HAP-1 (cell line): Measurements from ENCODE around the gene PDE4B.
"Not testable (repeated sequence)": the region's sequence is repeated elsewhere in the genome, so short reads cannot be mapped to it uniquely, and the experiment has no call there.

Source experiments
- DNase-seq, 2 experiments: peaks; one replicate each; pipeline ENCODE4 v3.0.0-alpha.2; 2016 to 2020; ENCODE audit warnings: low spot score in 2 of 2
- H3K27me3 ChIP-seq: fragments of 250-450 bp; sonication (Bioruptor Pico); 2 replicates; pipeline ENCODE4 v1.5.1; 2020; ENCODE audit warnings: low read depth, mild to moderate bottlenecking, moderate library complexity
- H3K36me3 ChIP-seq: fragments of 250-450 bp; sonication (Bioruptor Pico); replicated peaks from 2 replicates; pipeline ENCODE4 v1.5.1; 2020; ENCODE audit warnings: mild to moderate bottlenecking
- H3K4me1 ChIP-seq: fragments of 250-450 bp; sonication (Bioruptor Pico); 2 replicates; pipeline ENCODE4 v1.5.1; 2020; ENCODE audit warnings: mild to moderate bottlenecking
- H3K4me3 ChIP-seq: fragments of 250-450 bp; sonication (Bioruptor Pico); 2 replicates; pipeline ENCODE4 v1.5.1; 2020; ENCODE audit warnings: mild to moderate bottlenecking, moderate library complexity
- H3K9me3 ChIP-seq: fragments of 250-450 bp; sonication (Bioruptor Pico); 2 replicates; pipeline ENCODE4 v1.5.1; 2020; ENCODE audit warnings: mild to moderate bottlenecking, moderate library complexity
- in situ Hi-C: fragments of 300-500 bp; cut with MboI; formaldehyde crosslinking; loops from 3 replicates; pipeline ENCODE4 v1.14.3; 2020; ENCODE audit warnings: low sequenced_read_pairs, inconsistent platforms, mixed read lengths

PDE4B gene

DNA sequence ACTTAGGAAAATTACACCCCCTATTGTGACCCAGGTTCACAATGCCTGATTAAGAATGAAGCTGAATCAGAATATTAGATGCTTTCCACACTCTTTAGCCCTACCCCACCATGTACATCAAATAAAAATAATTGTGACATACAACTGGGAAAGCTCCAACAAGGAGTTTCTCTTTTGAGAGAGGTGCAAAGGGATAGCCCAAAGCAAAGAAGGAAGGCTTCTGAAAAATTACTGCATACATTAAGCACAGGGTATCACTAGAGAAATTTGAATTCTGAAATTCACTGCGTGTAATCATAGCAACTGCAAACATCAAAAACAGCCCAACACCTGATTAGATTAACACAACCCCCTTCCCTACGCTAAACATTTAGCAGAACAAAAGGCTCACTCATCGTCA lies 34.1 kb downstream of the PDE4B start:
- H3K36me3 ChIP-seq, result no peaks in the 10 kb centered on the region
- no peaks in the 10 kb centered on the region for H3K4me1 ChIP-seq
- H3K9me3 ChIP-seq, result no peaks in the 10 kb centered on the region
- H3K4me3 ChIP-seq, result no peak overlapping the region
- in situ Hi-C loops, result no loop called here
- no peaks in the 10 kb centered on the region for H3K27me3 ChIP-seq
- no peak for DNase-seq

DNA sequence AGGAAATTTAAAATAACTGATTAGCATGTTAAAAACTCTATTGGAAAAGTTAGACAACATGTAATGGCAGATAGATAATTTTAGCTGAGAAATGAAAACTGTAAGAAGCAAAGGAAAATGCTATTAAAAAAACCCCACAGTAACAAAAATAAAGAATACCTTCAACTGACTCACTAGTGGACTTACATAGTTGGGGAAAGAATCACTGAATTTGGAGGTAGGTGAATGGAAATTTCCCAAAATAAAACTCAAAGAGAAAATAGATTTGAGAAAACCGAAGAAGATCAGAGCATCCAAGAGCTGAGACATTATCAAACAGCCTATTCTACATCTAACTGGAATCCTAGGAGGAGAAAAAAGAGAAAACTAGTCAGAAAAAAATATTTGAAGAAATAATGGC lies 34.7 kb downstream of the PDE4B start:
- Histone ChIP-seq H3K36me3 (no peaks in the 10 kb centered on the region), H3K9me3 (no peaks in the 10 kb centered on the region), H3K4me3 (no peak overlapping the region), H3K4me1 (no peaks in the 10 kb centered on the region), H3K27me3 (no peaks in the 10 kb centered on the region)
- in situ Hi-C loops, result no loop called here
- DNase-seq, result no peak

DNA sequence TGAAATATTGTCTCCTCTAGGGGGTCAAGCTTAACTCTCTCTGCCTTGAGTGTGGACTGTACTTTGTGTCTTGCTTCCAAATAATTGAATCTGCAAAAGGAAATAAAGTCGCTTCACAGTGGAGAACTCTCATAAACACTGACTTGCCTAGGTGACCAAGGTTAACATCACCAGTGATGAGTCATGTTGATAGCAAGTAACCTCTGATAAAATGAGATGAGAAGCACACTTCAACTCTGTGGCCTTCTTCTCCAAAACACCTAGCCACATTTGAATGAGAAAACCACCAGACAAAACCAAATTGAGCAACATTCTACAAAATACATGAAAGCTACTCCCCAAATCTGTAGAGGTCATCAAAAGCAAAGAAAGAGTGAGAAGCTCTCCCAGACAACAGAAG lies 37.6 kb downstream of the PDE4B start:
- in situ Hi-C loops, result no loop called here
- Histone ChIP-seq H3K36me3 (no peaks in the 10 kb centered on the region), H3K9me3 (no peaks in the 10 kb centered on the region), H3K4me1 (no peaks in the 10 kb centered on the region), H3K4me3 (no peak overlapping the region), H3K27me3 (no peaks in the 10 kb centered on the region)
- no peak for DNase-seq

DNA sequence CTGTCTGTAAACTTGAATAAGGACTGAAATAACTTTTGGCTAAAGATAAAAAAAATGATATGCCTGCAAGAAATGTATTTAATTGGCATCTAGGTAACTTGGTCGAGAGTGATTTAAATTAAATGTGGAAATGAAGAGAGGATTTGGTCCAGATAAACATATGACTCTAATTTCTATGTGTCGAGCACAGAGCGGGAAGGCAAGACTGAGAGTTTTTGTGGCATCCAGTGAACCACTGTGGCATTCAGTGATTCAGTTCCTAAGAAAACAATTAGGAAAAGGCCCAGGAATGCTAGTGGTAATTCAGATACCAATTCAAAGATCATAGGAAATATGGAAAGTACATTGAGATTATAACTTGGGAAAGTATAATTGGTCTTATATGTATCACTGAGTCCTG lies 39.6 kb downstream of the PDE4B start:
- no peaks in the 10 kb centered on the region for H3K36me3 ChIP-seq
- DNase-seq, result no peak
- H3K4me3 ChIP-seq, result no peak overlapping the region
- in situ Hi-C loops, result no loop called here
- H3K4me1 ChIP-seq, result no peaks in the 10 kb centered on the region
- H3K9me3 ChIP-seq, result no peaks in the 10 kb centered on the region
- H3K27me3 ChIP-seq, result no peaks in the 10 kb centered on the region

DNA sequence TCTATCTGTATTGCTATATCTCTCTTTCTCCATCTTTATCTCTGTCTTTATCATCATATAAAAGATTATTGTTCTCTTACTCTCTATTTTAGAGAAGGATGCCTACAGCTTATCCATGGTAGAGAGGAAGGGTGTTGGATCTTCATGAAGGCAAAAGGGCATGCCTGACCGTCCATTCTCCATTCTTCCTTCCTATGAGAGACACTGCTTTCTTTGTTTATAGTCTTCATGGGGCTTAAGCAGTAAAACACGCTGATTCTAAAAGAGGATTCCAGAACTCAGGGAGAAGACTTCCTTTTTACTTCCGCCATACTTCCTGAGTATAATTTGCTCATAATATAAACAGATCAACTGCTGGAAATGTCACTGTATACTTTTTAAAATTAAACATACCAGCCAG lies 44.0 kb downstream of the PDE4B start:
- H3K9me3 ChIP-seq, result no peaks in the 10 kb centered on the region
- in situ Hi-C loops, result no loop called here
- H3K36me3 ChIP-seq, result no peaks in the 10 kb centered on the region
- no peaks in the 10 kb centered on the region for H3K4me1 ChIP-seq
- DNase-seq, result no peak
- no peak overlapping the region for H3K4me3 ChIP-seq
- no peaks in the 10 kb centered on the region for H3K27me3 ChIP-seq

DNA sequence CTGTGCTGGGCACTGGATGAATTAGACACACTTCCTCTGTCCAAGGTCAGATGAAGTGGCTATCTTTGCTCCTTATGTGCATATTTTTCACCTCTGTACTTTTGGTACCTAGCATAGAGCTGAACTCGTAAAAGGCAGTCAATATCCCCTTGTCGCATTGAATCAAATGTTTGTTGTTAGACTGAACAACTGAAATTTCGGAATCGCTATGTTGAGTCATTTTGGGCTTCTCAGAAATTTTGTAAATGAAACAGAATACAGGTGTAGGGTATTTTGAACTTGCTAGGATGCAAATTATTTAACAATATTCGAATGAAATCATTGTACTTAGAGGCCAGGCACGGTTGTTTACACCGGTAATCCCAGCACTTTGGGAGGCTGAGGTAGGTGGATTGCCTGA lies 48.0 kb downstream of the PDE4B start:
- H3K36me3 ChIP-seq, result no peaks in the 10 kb centered on the region
- DNase-seq, result no peak
- in situ Hi-C loops, result no loop called here
- H3K4me1 ChIP-seq, result no peaks in the 10 kb centered on the region
- no peak overlapping the region for H3K4me3 ChIP-seq
- no peaks in the 10 kb centered on the region for H3K27me3 ChIP-seq
- H3K9me3 ChIP-seq, result no peaks in the 10 kb centered on the region

DNA sequence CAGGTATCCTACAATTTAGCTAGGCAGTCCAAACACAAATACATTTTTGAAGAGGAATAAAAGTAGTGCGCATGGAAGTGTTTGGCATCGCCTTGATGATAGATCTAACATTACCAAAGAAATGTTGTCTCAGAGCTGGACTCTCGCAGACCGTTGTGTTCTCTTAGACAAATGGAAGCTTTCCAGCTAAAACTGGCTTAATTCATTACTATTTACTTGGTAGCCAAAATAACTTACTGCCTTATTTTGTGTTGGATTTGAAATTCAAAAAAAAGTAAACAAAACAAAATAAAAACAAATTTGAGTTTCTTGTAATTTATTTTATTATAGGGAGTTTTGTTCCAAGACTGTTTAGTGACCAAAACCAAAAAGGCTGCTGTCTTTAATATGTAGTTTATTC lies 51.6 kb downstream of the PDE4B start:
- H3K36me3 ChIP-seq, result no peaks in the 10 kb centered on the region
- in situ Hi-C loops, result no loop called here
- H3K27me3 ChIP-seq, result no peaks in the 10 kb centered on the region
- no peaks in the 10 kb centered on the region for H3K9me3 ChIP-seq
- H3K4me1 ChIP-seq, result no peaks in the 10 kb centered on the region
- no peak for DNase-seq
- H3K4me3 ChIP-seq, result no peak overlapping the region

DNA sequence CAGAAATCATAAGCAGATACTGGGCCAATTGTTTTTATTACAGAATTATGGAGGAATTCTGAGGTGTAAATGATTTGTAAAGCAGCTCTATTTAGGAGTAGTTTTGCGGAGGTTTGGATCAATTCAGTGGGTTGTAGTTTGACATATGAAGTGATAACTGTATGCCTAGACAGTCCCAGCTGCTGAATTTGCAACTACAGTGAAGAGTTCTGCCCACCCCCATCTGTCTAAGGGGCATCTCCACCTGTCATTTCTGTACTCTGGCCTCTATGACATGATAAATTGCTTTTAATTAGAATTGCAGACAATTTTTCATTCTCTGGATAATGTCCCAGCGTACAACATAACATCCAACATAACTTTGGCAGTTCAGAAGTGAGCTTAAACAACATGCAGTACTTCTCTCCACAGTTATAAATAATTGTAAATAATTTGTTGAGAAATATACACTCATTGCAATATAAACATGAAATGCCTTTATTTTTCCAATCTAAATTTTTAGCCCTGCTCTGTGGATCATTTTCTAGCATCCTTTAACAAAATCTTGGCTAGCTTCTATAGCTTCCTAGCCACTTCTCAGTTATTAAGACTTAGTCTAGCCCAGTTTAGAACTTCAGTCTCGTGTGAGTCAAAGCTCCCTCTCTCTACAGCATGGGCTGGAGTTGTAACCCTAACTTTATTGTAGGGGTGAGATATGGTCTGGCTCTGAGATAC lies 52.3 kb downstream of the PDE4B start:
- no peaks in the 10 kb centered on the region for H3K9me3 ChIP-seq
- H3K36me3 ChIP-seq, result no peaks in the 10 kb centered on the region
- H3K27me3 ChIP-seq, result no peaks in the 10 kb centered on the region
- in situ Hi-C loops, result no loop called here
- H3K4me1 ChIP-seq, result no peaks in the 10 kb centered on the region
- H3K4me3 ChIP-seq, result no peak overlapping the region
- DNase-seq, result no peak

DNA sequence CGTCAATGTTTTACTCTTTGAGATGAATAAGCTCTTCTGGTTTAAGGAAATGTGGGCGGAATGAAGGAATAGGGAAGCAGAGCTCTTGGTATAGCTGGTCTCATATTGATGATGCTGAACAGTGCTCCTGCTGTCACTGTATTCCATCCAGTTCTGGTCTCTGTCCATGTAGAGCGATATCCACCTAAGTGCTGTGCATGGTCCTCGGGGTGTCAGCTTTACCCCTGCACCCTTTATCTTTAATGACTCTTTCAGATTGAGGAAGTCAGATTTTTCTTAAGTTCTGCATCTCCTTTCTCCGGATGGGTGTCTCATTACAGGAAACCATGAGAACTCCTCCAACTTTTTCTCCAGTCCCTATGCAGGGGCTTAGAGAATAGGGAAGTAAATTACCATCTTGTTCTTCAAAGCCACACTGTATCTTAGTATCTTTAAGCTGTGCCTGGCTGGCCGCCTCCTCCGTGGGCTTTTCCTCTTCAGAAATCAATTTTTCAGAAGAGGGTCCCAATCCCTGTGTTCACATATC lies 52.9 kb downstream of the PDE4B start:
- Histone ChIP-seq H3K4me3 (no peak overlapping the region), H3K4me1 (no peaks in the 10 kb centered on the region), H3K9me3 (no peaks in the 10 kb centered on the region), H3K27me3 (no peaks in the 10 kb centered on the region), H3K36me3 (no peaks in the 10 kb centered on the region)
- in situ Hi-C loops, result no loop called here
- DNase-seq, result no peak

DNA sequence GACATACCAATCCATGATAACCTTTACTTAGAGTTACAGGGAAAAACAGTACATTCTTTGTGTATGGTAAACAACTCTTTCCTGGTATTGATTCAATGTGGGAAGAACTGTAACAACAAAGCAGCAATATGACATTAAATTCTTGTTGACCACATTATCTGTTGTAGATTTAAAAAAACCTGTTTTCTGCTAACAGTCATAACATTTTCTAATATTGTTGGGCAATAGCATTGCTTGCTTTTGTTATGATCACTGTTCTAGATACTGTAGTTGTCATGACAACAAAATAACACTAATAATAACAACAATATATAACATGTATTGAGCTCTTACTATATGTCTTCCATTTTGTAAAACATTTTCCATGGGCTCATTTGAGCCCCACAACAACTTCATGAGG lies 54.2 kb downstream of the PDE4B start:
- in situ Hi-C loops, result no loop called here
- Histone ChIP-seq H3K4me1 (no peaks in the 10 kb centered on the region), H3K4me3 (no peak overlapping the region), H3K36me3 (no peaks in the 10 kb centered on the region), H3K27me3 (no peaks in the 10 kb centered on the region), H3K9me3 (no peaks in the 10 kb centered on the region)
- DNase-seq, result no peak

DNA sequence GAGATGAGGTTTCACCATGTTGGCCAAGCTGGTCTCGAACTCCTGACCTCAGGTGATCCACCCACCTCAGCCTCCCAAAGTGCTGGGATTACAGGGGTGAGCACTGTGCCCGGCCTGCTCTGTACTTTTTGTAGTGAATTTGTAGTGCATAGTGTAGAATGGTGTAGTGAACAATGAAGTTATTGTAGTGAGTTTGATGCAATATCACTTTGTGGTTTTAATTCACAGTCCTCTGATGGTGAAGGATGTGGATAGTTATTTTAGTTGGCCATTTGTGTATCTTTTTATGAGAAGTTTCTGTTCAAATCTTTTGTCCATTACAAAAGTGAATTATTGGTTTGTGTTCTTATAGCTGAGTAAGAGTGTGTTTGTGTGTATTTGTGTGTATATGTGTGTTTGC lies 57.6 kb downstream of the PDE4B start:
- DNase-seq, result no peak
- Histone ChIP-seq H3K9me3 (no peaks in the 10 kb centered on the region), H3K4me1 (no peaks in the 10 kb centered on the region), H3K4me3 (no peak overlapping the region), H3K36me3 (no peaks in the 10 kb centered on the region), H3K27me3 (no peaks in the 10 kb centered on the region)
- in situ Hi-C loops, result no loop called here

DNA sequence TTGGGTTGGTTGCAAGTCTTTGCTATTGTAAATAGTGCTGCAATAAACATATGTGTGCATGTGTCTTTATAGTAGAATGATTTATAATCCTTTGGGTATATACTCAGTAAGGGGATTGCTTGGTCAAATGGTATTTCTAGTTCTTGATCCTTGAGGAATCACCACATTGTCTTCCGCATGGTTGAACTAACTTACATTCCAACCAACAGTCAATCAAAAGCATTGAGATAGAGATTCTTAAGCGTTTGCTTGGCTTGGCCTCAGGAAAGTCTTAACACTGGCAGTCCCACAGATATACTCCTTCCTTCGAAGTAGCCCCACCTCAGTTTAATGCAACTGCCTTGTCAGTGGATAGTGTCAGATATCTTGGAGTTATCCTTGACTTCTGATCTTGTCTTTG lies 63.9 kb downstream of the PDE4B start:
- H3K36me3 ChIP-seq, H3K9me3 ChIP-seq, in situ Hi-C loops, H3K4me1 ChIP-seq, DNase-seq, H3K27me3 ChIP-seq, H3K4me3 ChIP-seq: not testable (repeated sequence)

DNA sequence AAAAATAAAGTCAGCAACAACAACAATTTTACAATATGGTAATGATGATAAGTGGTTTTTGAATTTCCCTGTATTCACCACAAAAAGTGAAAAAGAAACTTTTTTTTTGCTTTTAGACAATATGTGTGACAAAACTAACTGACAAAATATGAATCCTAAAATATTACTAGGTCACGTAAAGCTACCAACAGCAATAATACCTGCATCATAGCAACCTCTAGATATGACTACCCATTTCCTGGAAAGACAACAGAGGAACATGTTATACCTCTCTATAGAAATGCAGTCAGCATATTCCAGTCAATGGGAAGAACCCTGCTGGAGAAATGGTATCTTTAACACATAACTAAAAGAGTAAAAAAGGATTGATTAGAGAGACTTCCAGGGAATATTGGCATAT lies 73.7 kb downstream of the PDE4B start:
- H3K27me3 ChIP-seq, result no peaks in the 10 kb centered on the region
- DNase-seq, result no peak
- no peaks in the 10 kb centered on the region for H3K4me1 ChIP-seq
- no peak overlapping the region for H3K4me3 ChIP-seq
- in situ Hi-C loops, result no loop called here
- H3K36me3 ChIP-seq, result no peaks in the 10 kb centered on the region
- no peaks in the 10 kb centered on the region for H3K9me3 ChIP-seq

DNA sequence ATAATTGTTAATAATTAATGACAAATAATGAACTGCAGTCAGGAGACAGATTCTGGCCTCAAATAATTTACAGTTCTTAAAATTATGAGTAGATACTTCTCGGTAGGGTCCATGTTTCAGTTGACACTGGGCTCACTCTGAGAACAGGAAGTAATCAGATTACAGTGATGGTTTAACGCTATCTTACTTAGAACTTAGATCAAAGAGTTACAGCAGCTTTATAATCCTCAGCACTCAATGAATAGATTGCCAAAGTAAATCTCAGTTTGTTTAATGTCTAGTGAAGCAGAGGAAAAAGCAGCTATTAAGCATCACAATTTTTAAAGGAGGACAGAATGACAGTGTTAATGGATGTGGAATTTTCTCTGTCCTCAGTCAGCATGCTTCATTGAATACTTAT lies 79.6 kb downstream of the PDE4B start:
- Histone ChIP-seq H3K4me3 (no peak overlapping the region), H3K27me3 (no peaks in the 10 kb centered on the region), H3K4me1 (no peaks in the 10 kb centered on the region), H3K36me3 (no peaks in the 10 kb centered on the region), H3K9me3 (no peaks in the 10 kb centered on the region)
- DNase-seq, result no peak
- in situ Hi-C loops, result no loop called here

DNA sequence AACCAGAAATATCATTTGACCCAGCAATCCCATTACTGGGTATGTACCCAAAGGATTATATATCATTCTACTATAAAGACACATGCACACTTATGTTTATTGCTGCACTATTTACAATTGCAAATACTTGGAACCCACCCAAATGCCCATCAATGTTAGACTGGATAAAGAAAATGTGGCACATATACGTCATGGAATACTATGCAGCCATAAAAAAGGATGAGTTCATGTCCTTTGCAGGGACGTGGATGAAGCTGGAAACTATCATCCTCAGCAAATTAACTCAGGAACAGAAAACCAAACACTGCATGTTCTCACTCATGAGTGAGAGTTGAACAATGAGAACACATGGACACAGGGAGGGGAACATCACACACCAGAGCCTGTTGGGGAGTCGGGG lies 85.6 kb downstream of the PDE4B start:
- in situ Hi-C loops, DNase-seq, H3K9me3 ChIP-seq, H3K4me1 ChIP-seq, H3K36me3 ChIP-seq, H3K4me3 ChIP-seq, H3K27me3 ChIP-seq: not testable (repeated sequence)
